HG02884 (cell line): Measurements from ENCODE around the gene ITIH1.
"Not testable (repeated sequence)": the region's sequence is repeated elsewhere in the genome, so short reads cannot be mapped to it uniquely, and the experiment has no call there.

ENCODE experiments used
- ATAC-seq: cut with Tn5 transposase; IDR thresholded peaks from one replicate; pipeline ENCODE4 v1.9.1; 2021; ENCODE audit warnings: mild to moderate bottlenecking, moderate library complexity; ENCODE audit not compliant: unreplicated experiment

The ITIH1 gene, protein sequence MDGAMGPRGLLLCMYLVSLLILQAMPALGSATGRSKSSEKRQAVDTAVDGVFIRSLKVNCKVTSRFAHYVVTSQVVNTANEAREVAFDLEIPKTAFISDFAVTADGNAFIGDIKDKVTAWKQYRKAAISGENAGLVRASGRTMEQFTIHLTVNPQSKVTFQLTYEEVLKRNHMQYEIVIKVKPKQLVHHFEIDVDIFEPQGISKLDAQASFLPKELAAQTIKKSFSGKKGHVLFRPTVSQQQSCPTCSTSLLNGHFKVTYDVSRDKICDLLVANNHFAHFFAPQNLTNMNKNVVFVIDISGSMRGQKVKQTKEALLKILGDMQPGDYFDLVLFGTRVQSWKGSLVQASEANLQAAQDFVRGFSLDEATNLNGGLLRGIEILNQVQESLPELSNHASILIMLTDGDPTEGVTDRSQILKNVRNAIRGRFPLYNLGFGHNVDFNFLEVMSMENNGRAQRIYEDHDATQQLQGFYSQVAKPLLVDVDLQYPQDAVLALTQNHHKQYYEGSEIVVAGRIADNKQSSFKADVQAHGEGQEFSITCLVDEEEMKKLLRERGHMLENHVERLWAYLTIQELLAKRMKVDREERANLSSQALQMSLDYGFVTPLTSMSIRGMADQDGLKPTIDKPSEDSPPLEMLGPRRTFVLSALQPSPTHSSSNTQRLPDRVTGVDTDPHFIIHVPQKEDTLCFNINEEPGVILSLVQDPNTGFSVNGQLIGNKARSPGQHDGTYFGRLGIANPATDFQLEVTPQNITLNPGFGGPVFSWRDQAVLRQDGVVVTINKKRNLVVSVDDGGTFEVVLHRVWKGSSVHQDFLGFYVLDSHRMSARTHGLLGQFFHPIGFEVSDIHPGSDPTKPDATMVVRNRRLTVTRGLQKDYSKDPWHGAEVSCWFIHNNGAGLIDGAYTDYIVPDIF

DNA sequence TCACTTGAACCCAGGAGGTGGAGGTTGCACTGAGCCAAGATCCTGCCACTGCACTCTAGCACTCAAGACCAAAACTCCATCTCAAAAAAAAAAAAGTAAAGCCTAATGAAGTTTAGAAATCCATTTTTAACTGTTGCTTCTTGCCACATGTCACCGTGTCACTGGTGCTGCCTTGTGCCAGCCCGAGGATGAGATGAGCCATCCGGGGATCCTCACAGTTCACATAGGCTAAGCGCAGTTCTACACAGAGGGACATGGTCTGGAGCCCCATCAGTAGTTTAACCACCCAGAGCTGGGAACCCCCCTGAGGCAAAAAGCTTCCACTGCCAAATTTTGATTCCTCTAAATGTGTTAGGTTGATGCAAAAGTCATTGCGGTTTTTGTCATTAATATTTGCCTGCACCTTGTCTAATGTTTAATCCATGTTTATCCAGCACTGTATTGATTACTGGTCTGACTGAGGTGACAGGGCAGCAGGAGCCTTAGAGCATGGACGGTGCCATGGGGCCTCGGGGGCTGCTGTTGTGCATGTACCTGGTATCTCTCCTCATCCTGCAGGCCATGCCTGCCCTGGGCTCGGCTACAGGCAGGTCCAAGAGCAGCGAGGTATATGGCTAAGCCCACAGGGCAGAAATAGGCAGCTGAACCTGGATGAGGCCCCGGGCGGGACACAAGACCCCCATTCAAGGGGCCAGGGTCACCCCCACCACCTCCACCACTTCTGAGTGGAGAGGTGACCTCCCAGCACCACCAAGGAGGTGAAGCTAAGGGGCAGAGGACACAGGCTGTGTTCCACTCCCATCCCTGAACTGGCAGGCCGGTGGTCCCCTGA lies at the start of gene ITIH1:
ITIH1 (plus strand) TSS at position 473 of the 832 bp plus-strand sequence; CDS start at position 490, 17 bp downstream.
- no peak for ATAC-seq

DNA sequence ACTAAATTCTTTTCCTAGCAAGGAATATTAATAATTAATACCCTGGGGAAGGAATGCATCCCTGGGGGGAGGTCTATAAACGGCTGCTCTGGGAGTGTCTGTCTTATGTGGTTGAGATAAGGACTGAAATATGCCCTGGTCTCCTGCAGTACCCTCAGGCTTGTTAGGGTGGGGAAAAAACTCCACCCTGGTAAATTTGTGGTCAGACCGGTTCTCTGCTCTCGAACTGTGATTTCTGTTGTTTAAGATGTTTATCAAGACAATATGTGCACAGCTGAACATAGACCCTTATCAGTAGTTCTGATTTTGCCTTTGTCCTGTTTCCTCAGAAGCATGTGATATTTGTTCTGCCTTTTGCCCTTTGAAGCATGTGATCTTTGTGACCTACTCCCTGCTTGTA lies 48.6 kb upstream of the ITIH1 start:
- ATAC-seq: not testable (repeated sequence)

DNA sequence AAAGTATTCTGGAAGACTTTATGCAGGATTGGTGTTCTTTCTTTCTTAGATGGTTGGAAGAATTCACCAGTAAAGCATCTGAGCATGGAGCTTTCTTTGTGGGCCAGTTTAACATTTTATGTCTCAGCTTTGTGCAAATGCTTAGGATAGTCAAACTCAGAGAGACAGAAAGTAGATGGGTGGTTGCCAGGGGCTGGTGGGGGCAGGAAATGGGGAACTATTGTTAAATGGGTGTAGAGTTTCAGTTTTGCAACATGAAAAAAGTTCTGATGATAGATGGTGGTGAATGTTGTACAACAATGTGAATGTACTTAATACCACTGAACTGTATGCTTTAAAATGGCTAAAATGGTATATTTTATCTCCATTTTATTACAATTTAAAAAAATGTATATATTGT lies 46.7 kb upstream of the ITIH1 start:
- ATAC-seq: no peak

DNA sequence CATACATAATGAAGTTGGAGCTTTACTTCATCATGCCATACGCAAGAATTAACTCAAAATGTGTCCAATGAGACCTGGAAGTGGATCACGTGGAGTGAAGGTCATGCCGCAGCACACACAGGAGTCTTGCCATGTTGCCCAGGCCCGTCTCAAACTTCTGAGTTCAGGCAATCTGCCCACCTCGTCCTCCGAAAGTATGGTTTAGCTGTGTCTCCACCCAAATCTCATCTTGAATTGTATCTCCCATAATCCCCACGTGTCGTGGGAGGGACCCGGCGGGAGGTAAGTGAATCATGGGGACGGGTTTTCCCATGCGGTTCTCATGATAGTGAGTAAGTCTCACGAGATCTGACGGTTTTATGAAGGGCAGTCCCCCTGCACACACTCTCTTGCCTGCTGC lies 45.8 kb upstream of the ITIH1 start:
- ATAC-seq: no peak

DNA sequence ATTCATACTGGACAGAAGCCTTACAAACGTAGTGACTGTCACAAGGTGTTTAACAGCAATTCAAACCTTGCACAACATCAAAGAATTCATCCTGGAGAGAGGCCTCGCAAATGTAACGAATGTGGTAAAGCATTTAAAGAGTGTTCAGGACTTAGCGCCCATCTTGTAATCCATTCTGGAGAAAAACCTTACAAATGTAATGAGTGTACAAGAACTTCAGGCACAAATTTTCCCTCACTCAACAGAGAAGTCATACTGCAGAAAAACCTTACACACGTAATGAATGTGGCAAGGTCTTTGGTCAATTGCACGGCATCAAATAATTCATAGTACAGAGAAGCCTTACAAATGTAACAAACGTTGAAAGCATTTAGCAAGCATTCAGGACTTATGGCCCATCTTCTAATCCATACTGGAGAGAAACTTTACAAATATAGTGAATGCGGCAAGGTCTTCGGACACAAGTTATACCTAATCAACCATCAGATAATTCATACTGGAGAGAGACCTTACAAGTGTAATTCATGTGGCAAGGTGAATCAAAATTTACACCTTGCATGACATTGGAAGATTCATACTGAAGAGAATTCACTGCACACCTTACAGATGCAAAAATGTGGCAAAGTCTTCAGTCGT lies 44.0 kb upstream of the ITIH1 start:
- no peak for ATAC-seq

DNA sequence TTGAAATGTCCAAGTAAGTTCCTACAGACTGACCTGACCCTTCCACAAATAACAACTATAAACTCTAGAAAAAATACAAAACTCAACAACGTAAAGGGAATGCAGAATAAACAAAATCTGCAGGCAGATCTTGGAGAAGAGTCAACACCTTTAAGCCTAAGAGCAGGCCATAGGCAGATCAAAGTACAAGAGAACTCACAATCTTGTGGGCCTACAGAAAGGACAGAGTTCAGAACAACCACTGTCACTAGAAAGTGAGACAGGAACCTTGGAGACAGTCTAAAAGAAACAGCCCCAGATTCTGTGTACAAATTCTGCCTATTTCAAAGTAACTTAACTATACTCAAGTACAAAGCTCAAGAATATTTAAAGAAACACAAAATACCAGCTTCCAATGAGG lies 37.7 kb upstream of the ITIH1 start:
- no peak for ATAC-seq

DNA sequence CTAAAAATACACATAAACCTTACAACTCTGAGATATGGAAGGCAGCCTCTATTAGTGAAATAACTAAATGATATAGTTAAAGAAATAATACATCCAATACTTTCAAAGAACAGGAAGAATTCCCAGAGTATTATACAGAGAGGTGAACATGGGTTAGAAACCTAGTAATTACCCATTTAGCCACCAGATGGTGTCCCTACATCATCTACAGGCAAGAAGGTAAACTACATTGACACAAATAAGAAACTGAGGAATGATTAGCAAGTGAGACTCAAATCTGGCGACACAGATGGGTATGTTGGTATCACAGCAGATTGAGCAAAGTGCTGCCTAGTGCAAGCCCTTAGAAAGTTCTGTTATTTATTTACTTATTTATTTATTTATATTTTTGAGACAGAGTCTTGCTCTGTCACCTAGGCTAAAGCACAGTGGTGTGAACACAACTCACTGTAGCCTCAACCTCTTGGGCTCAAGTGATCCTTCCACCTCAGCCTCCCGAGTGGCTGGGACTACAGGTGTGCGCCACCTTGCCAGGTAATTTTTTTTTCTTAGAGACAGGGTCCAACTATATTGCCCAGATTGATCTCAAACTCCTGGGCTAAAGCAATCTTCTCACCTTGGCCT lies 34.9 kb upstream of the ITIH1 start:
- ATAC-seq: no peak

DNA sequence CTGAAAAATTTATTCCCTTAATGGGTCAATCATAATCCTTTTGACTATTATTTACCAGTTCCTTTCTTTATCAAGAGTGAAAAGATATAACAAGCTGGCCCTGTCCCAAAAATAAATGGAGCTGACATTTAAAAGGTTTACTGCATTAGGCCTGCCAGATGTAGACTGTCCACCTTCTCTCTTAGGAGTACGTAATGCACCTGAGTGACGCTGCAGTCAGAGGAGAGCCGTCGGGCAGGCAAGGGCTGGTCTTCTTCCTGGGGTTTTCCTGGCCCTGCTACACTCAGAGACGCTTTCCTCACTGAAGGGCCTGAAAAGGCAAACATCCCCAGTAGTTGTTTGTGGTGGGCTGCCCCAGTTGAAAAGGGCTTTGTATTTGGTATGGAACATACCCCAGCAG lies 34.2 kb upstream of the ITIH1 start:
- no peak for ATAC-seq

DNA sequence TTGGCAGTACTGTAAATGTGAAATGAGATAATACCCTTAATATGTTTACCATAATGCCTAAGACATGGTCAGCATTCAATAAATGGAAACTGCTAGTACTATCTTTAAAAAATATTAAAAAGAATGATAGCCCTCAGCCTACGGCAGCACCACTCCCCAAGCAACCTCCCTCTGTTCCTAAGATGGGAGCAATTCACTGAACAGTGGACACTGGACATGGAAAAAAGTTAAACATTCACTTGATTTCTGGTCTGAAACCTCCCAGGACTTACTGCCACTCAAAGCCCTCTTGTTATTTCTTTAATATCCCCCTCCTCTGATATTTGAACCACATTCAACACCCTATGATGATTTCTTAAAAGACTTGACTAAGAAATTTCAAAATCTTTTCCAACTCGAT lies 33.7 kb upstream of the ITIH1 start:
- ATAC-seq: no peak

DNA sequence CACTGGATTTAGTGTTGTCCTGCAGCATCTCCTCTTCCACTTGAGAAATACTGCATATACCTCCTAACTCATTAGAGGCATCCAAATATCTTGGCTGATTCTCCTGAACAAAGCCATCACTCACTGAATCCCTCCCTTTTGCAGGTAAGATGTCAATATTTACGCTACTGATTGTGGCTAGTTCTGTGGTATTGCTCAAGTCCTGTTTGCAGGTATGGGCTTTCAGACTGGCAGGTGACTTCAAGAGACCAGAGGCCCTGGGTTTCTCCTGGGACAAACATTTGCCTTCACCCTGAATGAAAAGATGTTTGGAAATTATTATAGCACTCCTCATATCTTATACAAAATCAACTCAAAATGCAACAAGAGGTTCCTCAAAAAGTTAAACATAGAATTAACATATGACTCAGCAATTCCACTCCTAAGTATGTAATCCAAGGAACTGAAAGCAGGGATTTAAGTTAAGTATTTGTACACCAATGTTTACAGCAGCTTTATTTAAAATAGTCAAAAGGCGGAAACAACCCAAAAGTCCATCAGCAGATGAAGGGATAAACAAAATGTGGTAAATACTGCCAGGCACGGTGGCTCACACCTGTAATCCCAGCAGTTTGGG lies 25.2 kb upstream of the ITIH1 start:
- no peak for ATAC-seq

DNA sequence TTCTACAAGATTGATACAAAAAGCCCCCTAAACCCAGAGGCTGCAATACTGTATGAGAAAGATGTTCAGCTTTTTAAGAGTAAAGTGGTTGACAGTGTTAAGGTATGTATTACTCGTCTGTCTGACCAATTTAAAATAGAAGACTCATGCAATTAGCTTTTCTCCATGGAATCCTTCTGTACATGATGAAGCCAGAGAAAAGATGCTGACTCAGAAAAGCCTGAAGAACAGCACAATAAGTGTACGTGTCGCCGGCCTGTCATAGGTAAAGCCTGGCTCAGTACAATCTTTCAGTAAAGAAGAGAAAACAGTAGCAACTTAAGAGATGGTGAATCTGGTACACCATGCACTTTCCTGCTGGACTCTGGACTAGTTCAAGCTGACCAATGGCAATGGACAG lies 23.0 kb upstream of the ITIH1 start:
- ATAC-seq: no peak

DNA sequence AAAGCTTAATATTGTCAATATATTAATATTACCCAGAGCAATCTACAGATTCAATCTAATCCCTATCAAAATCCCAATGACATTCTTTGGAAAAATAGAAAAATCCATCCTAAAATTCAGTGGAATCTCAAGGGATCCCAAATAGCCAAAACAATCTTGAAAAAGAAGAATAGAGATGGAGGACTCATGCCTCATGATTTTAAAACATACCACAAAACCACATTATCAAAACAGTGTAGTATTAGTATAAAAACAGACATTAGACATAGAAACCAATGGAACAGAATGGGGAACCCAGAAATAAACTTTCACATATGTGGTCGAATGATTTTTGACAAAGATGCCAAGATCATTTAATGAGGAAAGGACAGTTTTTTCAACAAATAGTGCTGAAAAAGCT lies 21.3 kb upstream of the ITIH1 start:
- no peak for ATAC-seq

DNA sequence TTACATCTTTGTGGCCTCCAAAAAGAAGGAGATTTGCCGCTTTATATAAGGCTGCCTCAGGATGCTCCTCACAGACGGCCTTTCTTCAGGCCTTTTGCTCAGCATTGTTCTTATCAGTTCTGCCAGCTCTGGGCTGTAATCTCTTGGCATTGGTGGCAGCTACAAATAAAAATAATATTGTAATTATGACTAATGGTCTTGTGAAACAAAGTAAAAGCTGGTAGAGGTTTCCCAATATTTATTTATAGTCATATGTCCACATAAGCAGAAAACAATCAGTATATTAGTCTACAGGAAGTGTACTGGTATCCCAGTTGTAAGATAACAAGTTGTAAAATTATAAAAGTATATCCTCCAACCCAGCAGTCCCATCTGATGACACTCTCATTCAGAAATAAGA lies 13.9 kb upstream of the ITIH1 start:
- no peak for ATAC-seq

DNA sequence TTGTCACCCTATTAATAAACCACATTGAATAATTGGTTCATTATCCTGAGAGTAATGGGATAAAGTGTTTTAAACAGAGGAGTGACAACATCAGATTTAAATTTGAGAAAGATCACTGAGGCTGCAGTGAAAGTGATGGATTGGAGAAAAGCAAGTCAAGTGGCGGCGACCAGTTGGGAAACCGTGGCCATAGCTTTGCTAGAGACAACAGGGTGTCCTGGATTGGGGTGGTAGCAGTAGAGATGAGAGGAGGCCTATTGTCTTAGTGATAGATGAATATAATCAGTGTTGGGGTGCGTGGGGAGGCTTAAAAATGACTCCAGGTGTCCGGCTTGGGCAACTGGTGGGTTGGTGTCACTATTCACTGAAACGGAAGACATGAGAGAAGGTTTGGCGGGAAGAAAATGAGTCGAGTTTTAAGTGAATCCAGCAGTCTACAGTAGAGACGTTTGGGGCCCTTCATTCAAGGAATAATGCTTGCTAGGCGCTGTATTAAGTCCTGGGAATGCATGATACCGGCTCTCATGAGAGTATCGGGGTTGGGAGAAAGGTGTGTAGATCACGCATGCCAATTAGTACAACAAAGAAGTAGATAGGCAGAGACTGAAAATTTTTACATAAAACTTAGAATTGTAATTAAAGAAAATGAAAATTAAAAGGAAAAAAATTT lies 7.5 kb upstream of the ITIH1 start:
- no peak for ATAC-seq

DNA sequence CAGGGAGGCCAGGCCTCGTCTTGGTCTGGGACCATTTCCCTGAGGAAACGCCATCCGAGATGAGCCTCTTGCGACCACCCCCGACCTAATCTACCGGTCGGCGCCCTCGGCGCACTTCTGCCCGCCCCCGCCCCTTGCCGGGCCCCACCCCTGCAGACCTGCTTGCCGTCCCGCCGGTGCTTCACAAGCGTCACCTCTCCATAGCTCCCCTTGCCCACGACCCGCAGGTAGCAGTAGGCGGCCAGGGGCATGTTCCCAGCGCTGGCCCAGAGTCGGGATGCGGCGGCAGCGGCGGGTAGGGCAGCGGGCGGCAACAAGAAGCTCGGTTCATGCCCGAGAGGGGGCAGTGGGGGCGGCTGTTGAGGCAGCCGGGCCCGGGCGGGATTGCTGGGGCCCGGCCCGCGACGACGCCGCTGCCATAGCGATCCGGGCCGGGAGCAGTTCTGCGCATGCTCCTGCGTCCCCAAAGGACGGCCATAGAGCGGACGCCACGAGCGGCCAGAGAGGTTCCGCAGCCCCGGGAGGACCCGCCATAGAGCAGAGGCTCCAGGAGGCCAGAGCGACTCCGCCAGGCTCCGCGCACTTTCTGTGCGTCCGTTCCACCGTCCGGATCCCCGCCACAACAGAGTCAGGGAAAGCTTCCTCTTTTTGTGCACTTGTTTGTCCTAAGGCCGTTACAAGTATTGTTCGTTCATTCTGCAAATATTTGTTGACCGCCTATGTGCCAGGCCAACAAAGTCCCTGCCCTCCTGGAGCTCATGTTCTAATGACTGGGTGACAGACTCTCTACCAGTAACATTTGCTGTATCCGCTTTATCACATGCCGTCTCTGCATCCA lies 6.7 kb upstream of the ITIH1 start, which contains the start of gene NEK4:
NEK4 (minus strand) TSS at position 445 of the 838 bp plus-strand sequence; CDS start at position 251, 194 bp downstream.
- ATAC-seq: peak; percentile 88

DNA sequence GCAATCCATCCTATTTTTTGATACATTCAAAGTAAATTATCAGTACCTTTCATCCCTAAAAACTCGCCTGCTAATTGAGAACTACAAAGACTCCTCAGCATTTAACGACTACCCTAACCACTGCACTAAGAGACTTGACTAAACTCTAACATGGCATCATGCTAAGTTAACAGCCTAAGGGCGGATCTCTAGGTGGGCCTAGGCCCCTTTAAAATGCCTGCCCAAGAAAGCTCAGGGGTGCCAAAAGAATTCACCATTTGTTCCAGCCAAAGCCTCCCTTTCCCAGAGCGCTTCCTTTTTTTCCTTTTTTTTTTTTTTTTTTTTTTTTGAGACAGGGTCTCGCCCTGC lies 6.1 kb upstream of the ITIH1 start:
- ATAC-seq: no peak

DNA sequence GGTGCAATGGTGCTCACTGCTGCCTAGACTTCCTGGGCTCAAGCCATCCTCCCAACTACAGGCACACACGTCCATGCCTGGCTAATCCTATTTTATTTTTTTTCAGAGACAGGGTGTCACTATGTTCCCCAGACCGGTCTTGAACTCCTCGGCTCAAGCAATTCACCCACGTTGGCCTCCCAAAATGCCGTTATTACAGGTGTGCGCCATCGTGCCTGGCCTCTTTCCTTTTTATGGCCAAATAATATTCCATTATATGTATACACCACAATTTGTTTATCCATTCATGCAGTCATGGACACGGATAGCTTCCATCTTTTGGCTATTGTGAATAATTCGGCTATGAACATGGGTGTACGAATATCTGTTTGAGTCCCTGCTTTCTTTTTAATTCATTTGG lies 5.7 kb upstream of the ITIH1 start:
- no peak for ATAC-seq

DNA sequence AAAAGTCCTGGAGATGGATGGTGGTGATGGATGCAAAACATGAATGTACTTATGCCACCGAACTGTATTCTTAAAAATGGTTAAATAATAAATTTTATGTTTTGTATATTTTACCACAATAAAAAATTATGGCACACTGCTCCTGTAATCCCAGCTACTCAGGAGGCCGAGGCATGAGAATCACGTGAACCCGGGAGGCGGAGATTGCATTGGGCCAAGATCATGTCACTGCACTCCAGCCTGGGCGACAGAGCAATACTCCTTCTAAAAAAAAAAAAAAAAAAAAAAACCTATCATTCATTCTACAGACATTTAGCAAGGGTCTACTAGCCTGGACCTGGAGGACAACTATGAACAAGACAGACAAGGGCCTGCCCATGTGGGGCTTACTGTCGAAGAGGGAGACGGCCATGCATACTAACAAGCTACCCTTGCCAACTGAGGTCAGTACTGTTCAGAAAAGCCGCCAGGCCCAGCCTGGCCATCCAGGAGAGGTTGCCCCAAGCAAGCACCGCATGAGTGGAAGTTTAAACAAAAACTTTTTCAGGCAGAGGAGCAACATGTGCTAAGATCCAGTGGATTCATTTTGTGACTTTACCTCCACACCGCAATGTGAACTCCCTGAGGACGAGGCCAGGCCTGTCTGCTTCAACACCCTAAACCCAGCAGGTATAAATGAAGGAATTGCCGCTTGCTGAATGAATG lies 3.9 kb upstream of the ITIH1 start:
- no peak for ATAC-seq
